ENCODE data around the gene TET2. TPM values are rescaled to one million over a fixed set of nuclear protein-coding genes. Genes with fewer than 3 reads are reported as not detected.

The TET2 gene
- total RNA-seq, 1 donor from 2014 or later: 10.3 TPM

GRCh38 chr4:105186701-105187161 is 40.1 kb downstream of the TET2 start:
- no peak overlapping the region for H3K4me3 ChIP-seq (ENCODE audit: low read depth, low read length)
- FAIRE-seq (no peak), DNase-seq (ENCODE audit: low read depth) (peak; percentile 55)
- H3K36me3 ChIP-seq (ENCODE audit: control insufficient read depth, insufficient read depth, low read length): peaks cover 2% of the 10 kb centered on the region
- H3K27me3 ChIP-seq (ENCODE audit: control insufficient read depth, insufficient read depth, low read length): no peaks in the 10 kb centered on the region
- TF ChIP-seq, protein P1, sequence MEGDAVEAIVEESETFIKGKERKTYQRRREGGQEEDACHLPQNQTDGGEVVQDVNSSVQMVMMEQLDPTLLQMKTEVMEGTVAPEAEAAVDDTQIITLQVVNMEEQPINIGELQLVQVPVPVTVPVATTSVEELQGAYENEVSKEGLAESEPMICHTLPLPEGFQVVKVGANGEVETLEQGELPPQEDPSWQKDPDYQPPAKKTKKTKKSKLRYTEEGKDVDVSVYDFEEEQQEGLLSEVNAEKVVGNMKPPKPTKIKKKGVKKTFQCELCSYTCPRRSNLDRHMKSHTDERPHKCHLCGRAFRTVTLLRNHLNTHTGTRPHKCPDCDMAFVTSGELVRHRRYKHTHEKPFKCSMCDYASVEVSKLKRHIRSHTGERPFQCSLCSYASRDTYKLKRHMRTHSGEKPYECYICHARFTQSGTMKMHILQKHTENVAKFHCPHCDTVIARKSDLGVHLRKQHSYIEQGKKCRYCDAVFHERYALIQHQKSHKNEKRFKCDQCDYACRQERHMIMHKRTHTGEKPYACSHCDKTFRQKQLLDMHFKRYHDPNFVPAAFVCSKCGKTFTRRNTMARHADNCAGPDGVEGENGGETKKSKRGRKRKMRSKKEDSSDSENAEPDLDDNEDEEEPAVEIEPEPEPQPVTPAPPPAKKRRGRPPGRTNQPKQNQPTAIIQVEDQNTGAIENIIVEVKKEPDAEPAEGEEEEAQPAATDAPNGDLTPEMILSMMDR (IDR thresholded peaks at IDR 0.05; ENCODE audit: insufficient read depth, low read length, severe bottlenecking): no peak

- DNase-seq (ENCODE audit: low read depth) (no peak), FAIRE-seq (no peak)
- TF ChIP-seq, protein P1 (IDR thresholded peaks at IDR 0.05; ENCODE audit: insufficient read depth, low read length, severe bottlenecking): no peak
- no peak overlapping the region for H3K4me3 ChIP-seq (ENCODE audit: low read depth, low read length)
- no peaks in the 10 kb centered on the region for H3K27me3 ChIP-seq (ENCODE audit: control insufficient read depth, insufficient read depth, low read length)
- peaks cover 1% of the 10 kb centered on the region for H3K36me3 ChIP-seq (ENCODE audit: control insufficient read depth, insufficient read depth, low read length)
Measured at GRCh38 chr4:105189855-105190650, 43.4 kb downstream of the TET2 start.

DNA sequence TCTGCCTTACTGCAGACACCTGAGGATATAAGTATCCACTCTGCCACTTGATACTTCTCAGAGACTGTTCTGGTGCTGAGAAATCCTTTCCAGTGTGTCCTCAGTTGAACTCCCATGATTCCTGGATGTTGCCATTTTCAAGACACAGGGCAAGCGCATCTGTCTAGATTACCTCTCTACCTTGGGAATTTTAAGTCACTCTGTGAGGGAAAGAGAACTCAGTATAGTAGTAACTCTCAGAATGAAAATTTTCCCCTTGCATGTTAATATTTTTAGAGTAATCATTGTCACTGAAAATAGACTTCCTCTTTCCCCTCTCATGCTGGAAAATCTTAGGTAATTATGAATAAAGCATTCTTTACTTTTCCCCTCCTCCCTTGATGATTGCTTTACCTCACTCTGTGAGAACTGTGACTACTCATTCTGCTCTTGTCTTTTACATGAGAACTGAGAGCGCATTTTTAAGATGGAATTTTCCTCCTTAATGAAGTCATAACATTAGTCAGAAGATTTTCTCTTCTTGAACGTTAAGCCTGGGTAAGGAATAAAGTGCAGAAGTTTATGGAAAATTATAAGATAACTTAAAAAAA is 45.0 kb downstream of the TET2 start:
- no peak overlapping the region for H3K4me3 ChIP-seq (ENCODE audit: low read depth, low read length)
- no peaks in the 10 kb centered on the region for H3K27me3 ChIP-seq (ENCODE audit: control insufficient read depth, insufficient read depth, low read length)
- DNase-seq (ENCODE audit: low read depth) (peak; percentile 67), FAIRE-seq (no peak)
- TF ChIP-seq, protein P1 (IDR thresholded peaks at IDR 0.05; ENCODE audit: insufficient read depth, low read length, severe bottlenecking): no peak
- peaks cover 1% of the 10 kb centered on the region for H3K36me3 ChIP-seq (ENCODE audit: control insufficient read depth, insufficient read depth, low read length)

GRCh38 chr4:105192474-105192873 is 45.8 kb downstream of the TET2 start:
- FAIRE-seq (no peak), DNase-seq (ENCODE audit: low read depth) (no peak)
- no peaks in the 10 kb centered on the region for H3K27me3 ChIP-seq (ENCODE audit: control insufficient read depth, insufficient read depth, low read length)
- H3K4me3 ChIP-seq (ENCODE audit: low read depth, low read length): no peak overlapping the region
- peaks cover 1% of the 10 kb centered on the region for H3K36me3 ChIP-seq (ENCODE audit: control insufficient read depth, insufficient read depth, low read length)
- TF ChIP-seq, protein P1 (IDR thresholded peaks at IDR 0.05; ENCODE audit: insufficient read depth, low read length, severe bottlenecking): no peak

DNA sequence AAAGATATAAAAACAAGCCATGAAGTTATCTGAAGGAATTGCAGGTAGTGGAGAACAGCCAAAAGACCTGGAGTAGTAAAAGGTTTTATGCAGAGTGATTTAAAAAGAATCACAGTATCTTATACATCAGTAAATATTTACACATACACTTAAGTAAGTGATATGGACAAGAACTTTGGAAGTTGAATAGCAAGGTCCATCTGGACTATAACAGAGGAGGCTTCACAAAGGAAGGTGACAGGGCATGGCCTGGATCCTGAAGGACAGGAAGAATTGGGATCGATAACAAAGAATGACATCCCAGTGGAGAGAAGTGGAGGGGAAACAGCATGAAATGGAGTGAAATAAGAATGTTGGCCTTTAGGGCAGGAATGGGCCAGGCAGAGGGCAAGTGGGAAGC is 46.2 kb downstream of the TET2 start:
- TF ChIP-seq, protein P1 (IDR thresholded peaks at IDR 0.05; ENCODE audit: insufficient read depth, low read length, severe bottlenecking): no peak
- FAIRE-seq: no peak
- Histone ChIP-seq H3K27me3 (ENCODE audit: control insufficient read depth, insufficient read depth, low read length) (no peaks in the 10 kb centered on the region), H3K36me3 (ENCODE audit: control insufficient read depth, insufficient read depth, low read length) (peaks cover 1% of the 10 kb centered on the region), H3K4me3 (ENCODE audit: low read depth, low read length) (no peak overlapping the region)
- DNase-seq (ENCODE audit: low read depth): no peak
